Stomach (tissue), 4 donors: ENCODE data around the gene PROB1.
"Not testable (repeated sequence)": the region's sequence is repeated elsewhere in the genome, so short reads cannot be mapped to it uniquely, and the experiment has no call there.

Source experiments
- EP300 ChIP-seq: sonication (generic); formaldehyde crosslinking; IDR thresholded peaks from one replicate; pipeline ENCODE4 v1.6.1; 2017; ENCODE audit warnings: antibody characterized with exemption
- POLR2A ChIP-seq, 4 donors: fragments of 450-650 bp; IDR thresholded peaks; one replicate each; pipeline ENCODE4 v1.6.1; 2016; ENCODE audit warnings: antibody characterized with exemption in 4 of 4, control low read depth in 2 of 4, mild to moderate bottlenecking in 1 of 4, moderate library complexity in 1 of 4
- POLR2AphosphoS5 ChIP-seq, 3 donors: sonication (generic); formaldehyde crosslinking; IDR thresholded peaks; one replicate each; pipeline ENCODE4 v1.6.1; 2016; ENCODE audit warnings: antibody characterized with exemption in 3 of 3
- TF ChIP-seq, protein P1 (sequence below), 7 experiments: fragments of 450-650 bp in 4 of 7; fragments of 200-600 bp in 3 of 7; sonication (generic) in 3 of 7; IDR thresholded peaks; one replicate each; pipeline ENCODE4 v1.5.1; 2016 to 2019; ENCODE audit warnings: antibody characterized with exemption in 7 of 7, control low read depth in 2 of 7, mild to moderate bottlenecking in 1 of 7

- TF ChIP-seq, protein P1, sequence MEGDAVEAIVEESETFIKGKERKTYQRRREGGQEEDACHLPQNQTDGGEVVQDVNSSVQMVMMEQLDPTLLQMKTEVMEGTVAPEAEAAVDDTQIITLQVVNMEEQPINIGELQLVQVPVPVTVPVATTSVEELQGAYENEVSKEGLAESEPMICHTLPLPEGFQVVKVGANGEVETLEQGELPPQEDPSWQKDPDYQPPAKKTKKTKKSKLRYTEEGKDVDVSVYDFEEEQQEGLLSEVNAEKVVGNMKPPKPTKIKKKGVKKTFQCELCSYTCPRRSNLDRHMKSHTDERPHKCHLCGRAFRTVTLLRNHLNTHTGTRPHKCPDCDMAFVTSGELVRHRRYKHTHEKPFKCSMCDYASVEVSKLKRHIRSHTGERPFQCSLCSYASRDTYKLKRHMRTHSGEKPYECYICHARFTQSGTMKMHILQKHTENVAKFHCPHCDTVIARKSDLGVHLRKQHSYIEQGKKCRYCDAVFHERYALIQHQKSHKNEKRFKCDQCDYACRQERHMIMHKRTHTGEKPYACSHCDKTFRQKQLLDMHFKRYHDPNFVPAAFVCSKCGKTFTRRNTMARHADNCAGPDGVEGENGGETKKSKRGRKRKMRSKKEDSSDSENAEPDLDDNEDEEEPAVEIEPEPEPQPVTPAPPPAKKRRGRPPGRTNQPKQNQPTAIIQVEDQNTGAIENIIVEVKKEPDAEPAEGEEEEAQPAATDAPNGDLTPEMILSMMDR (IDR thresholded peaks at IDR 0.05): not testable (repeated sequence)
- not testable (repeated sequence) for TF ChIP-seq POLR2AphosphoS5 (IDR thresholded peaks at IDR 0.05); POLR2A (IDR thresholded peaks at IDR 0.05); EP300
Measured at GRCh38 chr5:139347863-139348262, 47.0 kb downstream of the PROB1 start.
